K562 (cell line): Measurements from ENCODE around the gene PRKAA1. TPM values are rescaled to one million over a fixed set of nuclear protein-coding genes. Genes with fewer than 3 reads are reported as not detected.

Source experiments
- C11orf30 ChIP-seq: fragments of 450-650 bp; IDR thresholded peaks from 2 replicates; pipeline ENCODE4 v1.6.1; 2016; ENCODE audit warnings: low read depth, mild to moderate bottlenecking
- CEBPB ChIP-seq: fragments of 450-650 bp; IDR thresholded peaks from 2 replicates; pipeline ENCODE4 v1.6.1; 2016; ENCODE audit warnings: missing genetic modification characterization, missing compliant biosample characterization
- IRF2 ChIP-seq: sonication (generic); formaldehyde crosslinking; IDR thresholded peaks from 2 replicates; pipeline ENCODE4 v1.8.1; 2022; ENCODE audit warnings: mild to moderate bottlenecking, missing genetic modification reagents
- LARP7 ChIP-seq: fragments of 450-650 bp; IDR thresholded peaks from 2 replicates; pipeline ENCODE4 v1.6.1; 2016
- LCOR ChIP-seq: sonication (generic); formaldehyde crosslinking; IDR thresholded peaks from 2 replicates; pipeline ENCODE4 v1.8.0; 2022; ENCODE audit warnings: mild to moderate bottlenecking, missing genetic modification reagents
- NKRF ChIP-seq: fragments of 450-650 bp; IDR thresholded peaks from 2 replicates; pipeline ENCODE4 v1.6.1; 2016; ENCODE audit warnings: borderline replicate concordance
- SMAD1 ChIP-seq: fragments of 150-350 bp; IDR thresholded peaks from 2 replicates; pipeline ENCODE4 v1.6.1; 2014; ENCODE audit warnings: low read length, low read depth; ENCODE audit not compliant: partially characterized antibody
- SMC3 ChIP-seq: conservative IDR thresholded peaks from 2 replicates; pipeline ENCODE4 v1.6.1; 2011; ENCODE audit warnings: low read depth, low read length, improper control_type of control experiment; ENCODE audit not compliant: insufficient read depth
- TFAP4 ChIP-seq: sonication (generic); formaldehyde crosslinking; IDR thresholded peaks from 2 replicates; pipeline ENCODE4 v1.8.0; 2022; ENCODE audit warnings: missing genetic modification reagents, mild to moderate bottlenecking, moderate library complexity, borderline replicate concordance
- TOE1 ChIP-seq, 2 experiments: fragments of 450-650 bp in 1 of 2; sonication (generic) in 1 of 2; formaldehyde crosslinking in 1 of 2; IDR thresholded peaks; 2 replicates each; pipeline versions ENCODE4 v1.7.1 to v1.8.0; 2016 to 2022; ENCODE audit warnings: borderline replicate concordance in 2 of 2, mild to moderate bottlenecking in 2 of 2, antibody characterized with exemption in 1 of 2, inconsistent platforms in 1 of 2, low read depth in 1 of 2, missing genetic modification reagents in 1 of 2, moderate library complexity in 1 of 2
- U2AF1 ChIP-seq: fragments of 200-400 bp; formaldehyde crosslinking; optimal IDR thresholded peaks from 2 replicates; pipeline ENCODE3; 2017; ENCODE audit warnings: mild to moderate bottlenecking, low read depth, low read length, moderate library complexity
- USF2 ChIP-seq: sonication (generic); formaldehyde crosslinking; IDR thresholded peaks from 2 replicates; pipeline ENCODE4 v1.5.0; 2020; ENCODE audit warnings: missing genetic modification reagents
- ZNF384 ChIP-seq: IDR thresholded peaks from 2 replicates; pipeline ENCODE4 v1.6.1; 2012; ENCODE audit warnings: low read depth, low read length, improper control_type of control experiment
- ZNF561 ChIP-seq: fragments of 450-650 bp; formaldehyde crosslinking; conservative IDR thresholded peaks from 2 replicates; pipeline ENCODE4 v1.4.0; 2020; ENCODE audit warnings: mild to moderate bottlenecking, moderate library complexity
- ZNF699 ChIP-seq: fragments of 250-450 bp; sonication (Bioruptor Pico); IDR thresholded peaks from 2 replicates; pipeline ENCODE4 v1.8.0; 2021; ENCODE audit warnings: mild to moderate bottlenecking, moderate library complexity; ENCODE audit not compliant: insufficient replicate concordance
- polyA plus RNA-seq, 8 experiments: library from polyadenylated mRNA; depleted of rRNA in 4 of 8; stranded (reverse) in 5 of 8; unstranded in 3 of 8; fragments of >200 nt; fragmentation: Nextera tagmentation in 2 of 8; fragmentation: Illumina TruSeq in 1 of 8; extraction: Ambion mirVana in 2 of 8; extraction: Trizol in 1 of 8; gene quantifications; 2 replicates each; pipeline versions ENCODE4 v1.2.1 to v1.2.3, GENCODE V29; 2011 to 2014; ENCODE audit warnings: inconsistent platforms in 1 of 8, missing spikeins in 1 of 8
- total RNA-seq, 7 experiments: library from RNA; depleted of rRNA in 6 of 7; stranded (reverse); fragments of >200 nt in 6 of 7; fragmentation: Illumina TruSeq in 2 of 7; extraction: Trizol in 2 of 7; gene quantifications; 2 replicates each; pipeline versions ENCODE4 v1.2.1 to v1.2.3, GENCODE V29; 2011 to 2021; ENCODE audit warnings: low replicate concordance in 1 of 7
- TF ChIP-seq, protein P1 (sequence below): fragments of 250-450 bp; sonication (Bioruptor Pico); IDR thresholded peaks from 2 replicates; pipeline ENCODE4 v1.5.0; 2020; ENCODE audit warnings: mild to moderate bottlenecking
- TF ChIP-seq, protein P2 (sequence below): IDR thresholded peaks from 2 replicates; pipeline ENCODE4 v1.6.1; 2011; ENCODE audit warnings: borderline replicate concordance, low read depth, mild to moderate bottlenecking, moderate library complexity, low read length; ENCODE audit not compliant: insufficient read depth, poor library complexity, severe bottlenecking

Gene PRKAA1
- total and polyA plus RNA-seq, 9 of the 15 experiments (the other 6 are each of a cell fraction or from before 2014, with no cell fraction given), result 24.5 to 84.0 (median 51.4) TPM

GRCh38 chr5:40834849-40835787, 36.9 kb upstream of the PRKAA1 start, which contains the start of gene RPL37 (continued):
- TF ChIP-seq ZNF384 (peak; percentile 73), NKRF (peak; percentile 92), TOE1 (IDR thresholded peaks at IDR 0.05; ENCODE audit: borderline replicate concordance) (peak; percentile 89), TOE1 (CRISPR knock-in tag; IDR thresholded peaks at IDR 0.05; ENCODE audit: borderline replicate concordance, low read depth) (peak; percentile 90), USF2 (CRISPR knock-in tag) (no peak), TFAP4 (CRISPR knock-in tag) (peak; percentile 94), SMC3 (no peak), C11orf30 (peak; percentile 95), ZNF561 (0 out of 2 replicates have a peak, but pooled peaks have one; percentile 31), SMAD1 (peak; percentile 96), IRF2 (CRISPR knock-in tag) (no peak), LARP7 (peak; percentile 96; the same call in 1 of the 2 replicates), ZNF699 (CRISPR knock-in tag) (no peak), LCOR (peak; percentile 96), CEBPB (tag) (no peak), U2AF1 (no peak)
- TF ChIP-seq, protein P1, sequence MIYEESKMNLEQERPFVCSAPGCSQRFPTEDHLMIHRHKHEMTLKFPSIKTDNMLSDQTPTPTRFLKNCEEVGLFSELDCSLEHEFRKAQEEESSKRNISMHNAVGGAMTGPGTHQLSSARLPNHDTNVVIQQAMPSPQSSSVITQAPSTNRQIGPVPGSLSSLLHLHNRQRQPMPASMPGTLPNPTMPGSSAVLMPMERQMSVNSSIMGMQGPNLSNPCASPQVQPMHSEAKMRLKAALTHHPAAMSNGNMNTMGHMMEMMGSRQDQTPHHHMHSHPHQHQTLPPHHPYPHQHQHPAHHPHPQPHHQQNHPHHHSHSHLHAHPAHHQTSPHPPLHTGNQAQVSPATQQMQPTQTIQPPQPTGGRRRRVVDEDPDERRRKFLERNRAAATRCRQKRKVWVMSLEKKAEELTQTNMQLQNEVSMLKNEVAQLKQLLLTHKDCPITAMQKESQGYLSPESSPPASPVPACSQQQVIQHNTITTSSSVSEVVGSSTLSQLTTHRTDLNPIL (CRISPR knock-in tag), result no peak; the same call in 1 of the 2 replicates
- TF ChIP-seq, protein P2, sequence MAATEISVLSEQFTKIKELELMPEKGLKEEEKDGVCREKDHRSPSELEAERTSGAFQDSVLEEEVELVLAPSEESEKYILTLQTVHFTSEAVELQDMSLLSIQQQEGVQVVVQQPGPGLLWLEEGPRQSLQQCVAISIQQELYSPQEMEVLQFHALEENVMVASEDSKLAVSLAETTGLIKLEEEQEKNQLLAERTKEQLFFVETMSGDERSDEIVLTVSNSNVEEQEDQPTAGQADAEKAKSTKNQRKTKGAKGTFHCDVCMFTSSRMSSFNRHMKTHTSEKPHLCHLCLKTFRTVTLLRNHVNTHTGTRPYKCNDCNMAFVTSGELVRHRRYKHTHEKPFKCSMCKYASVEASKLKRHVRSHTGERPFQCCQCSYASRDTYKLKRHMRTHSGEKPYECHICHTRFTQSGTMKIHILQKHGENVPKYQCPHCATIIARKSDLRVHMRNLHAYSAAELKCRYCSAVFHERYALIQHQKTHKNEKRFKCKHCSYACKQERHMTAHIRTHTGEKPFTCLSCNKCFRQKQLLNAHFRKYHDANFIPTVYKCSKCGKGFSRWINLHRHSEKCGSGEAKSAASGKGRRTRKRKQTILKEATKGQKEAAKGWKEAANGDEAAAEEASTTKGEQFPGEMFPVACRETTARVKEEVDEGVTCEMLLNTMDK, result peak; percentile 5
